GM12891 (cell line): ENCODE measurements around the gene MCAM.

Source experiments
- PAX5 ChIP-seq: IDR thresholded peaks from 2 replicates; pipeline ENCODE4 v1.6.1; 2011; ENCODE audit warnings: low read length, moderate library complexity, mild to moderate bottlenecking; ENCODE audit not compliant: insufficient read depth, severe bottlenecking
- POLR2A ChIP-seq: IDR thresholded peaks from 2 replicates; pipeline ENCODE4 v1.6.1; 2011; ENCODE audit warnings: low read depth, low read length, control low read depth
- POLR2AphosphoS5 ChIP-seq: IDR thresholded peaks from 2 replicates; pipeline ENCODE4 v1.6.1; 2011; ENCODE audit warnings: low read depth, low read length, control low read depth
- SPI1 ChIP-seq: IDR thresholded peaks from 2 replicates; pipeline ENCODE4 v1.6.1; 2011; ENCODE audit warnings: low read depth, low read length, control low read depth
- TAF1 ChIP-seq: IDR thresholded peaks from 2 replicates; pipeline ENCODE4 v1.6.1; 2011; ENCODE audit warnings: low read depth, low read length, control low read depth

DNA sequence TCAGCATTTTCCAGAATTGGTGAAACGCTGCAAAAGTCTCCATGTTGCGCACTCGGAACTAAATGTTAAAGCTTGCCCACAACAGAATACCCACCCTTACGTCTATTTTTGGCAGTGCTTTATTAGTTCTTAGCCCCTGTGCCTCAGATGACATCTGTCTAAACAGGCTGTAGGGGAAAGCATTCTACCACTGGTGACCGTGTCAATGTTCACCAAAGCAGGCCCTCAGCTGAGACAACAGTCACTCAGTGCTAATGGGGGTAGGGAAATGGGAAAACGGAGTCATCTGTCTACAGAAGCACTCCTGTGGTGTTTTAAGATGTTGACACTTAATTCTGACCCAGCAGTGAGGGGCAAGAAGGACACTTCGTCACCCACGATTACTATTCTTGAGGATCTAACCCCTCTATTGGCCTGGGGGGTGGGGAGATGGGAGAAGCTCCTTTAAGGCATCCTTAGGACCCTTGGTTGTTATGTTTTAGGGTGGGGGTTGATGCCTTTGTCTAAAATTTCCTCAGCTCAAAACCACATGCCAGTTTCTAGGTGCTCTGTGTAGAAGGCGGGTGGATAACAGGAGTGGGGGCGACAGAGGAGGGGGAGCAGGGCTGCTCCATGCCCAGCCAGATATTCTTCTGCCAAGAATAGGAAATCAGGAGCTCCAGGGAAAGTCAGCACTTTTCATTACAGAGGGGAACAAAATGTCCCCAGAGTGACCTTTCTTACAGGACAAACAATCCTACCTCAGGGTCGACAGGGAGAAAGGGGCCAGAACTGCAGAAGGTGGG, 45.2 kb upstream of the MCAM start:
- TF ChIP-seq POLR2AphosphoS5 = no peak
- TF ChIP-seq POLR2A = no peak
- TF ChIP-seq TAF1 = no peak
- no peak for TF ChIP-seq SPI1
- no peak for TF ChIP-seq PAX5
